Thoracic aorta (tissue), 2 donors: Measurements from ENCODE around the gene CTDSPL. TPM values are rescaled to one million over a fixed set of nuclear protein-coding genes. Genes with fewer than 3 reads are reported as not detected.

ENCODE experiments used
- ATAC-seq: fragments of 150-250 bp; one replicate; pipeline ENCODE4 v1.8.0; 2017; ENCODE audit warnings: low read depth; ENCODE audit not compliant: insufficient number of reproducible peaks, low FRiP score
- DNase-seq: peaks from one replicate; pipeline ENCODE4 v3.0.0-alpha.2; 2020; ENCODE audit warnings: low spot score
- H3K27ac ChIP-seq, 2 donors: fragments of 200-600 bp; sonication (generic); 1 replicate in 1 of 2; 2 replicates in 1 of 2; pipeline ENCODE4 v1.5.1; 2016; ENCODE audit warnings: mild to moderate bottlenecking in 2 of 2, moderate library complexity in 2 of 2
- H3K27me3 ChIP-seq: fragments of 200-600 bp; sonication (generic); replicated peaks from 2 replicates; pipeline ENCODE4 v1.6.0; 2016; ENCODE audit warnings: mild to moderate bottlenecking; ENCODE audit not compliant: insufficient read depth
- H3K36me3 ChIP-seq: fragments of 200-600 bp; sonication (generic); one replicate; pipeline ENCODE4 v1.5.1; 2016
- H3K4me1 ChIP-seq, 2 donors: fragments of 200-600 bp; sonication (generic); 1 replicate in 1 of 2; 2 replicates in 1 of 2; pipeline versions ENCODE4 v1.5.1 to v1.6.0; 2016; ENCODE audit warnings: low read depth in 2 of 2, mild to moderate bottlenecking in 1 of 2; ENCODE audit not compliant: control insufficient read depth in 1 of 2
- H3K4me3 ChIP-seq: fragments of 200-600 bp; sonication (generic); 2 replicates; pipeline ENCODE4 v1.5.1; 2016; ENCODE audit warnings: mild to moderate bottlenecking
- H3K9me3 ChIP-seq: fragments of 200-600 bp; sonication (generic); 2 replicates; pipeline ENCODE4 v1.5.1; 2016
- total RNA-seq, 2 donors: library from RNA; depleted of rRNA; stranded (reverse); fragments of >200 nt; gene quantifications; one replicate each; pipeline versions ENCODE4 v1.1.0 to v1.2.3, GENCODE V29; 2016
- TF ChIP-seq, protein P1 (sequence below): fragments of 200-600 bp; sonication (generic); IDR thresholded peaks from one replicate; pipeline ENCODE4 v1.5.1; 2019; ENCODE audit warnings: antibody characterized with exemption

The CTDSPL gene
- total RNA-seq, 2 donors from 2014 or later, result 55.0 to 59.6 TPM

DNA sequence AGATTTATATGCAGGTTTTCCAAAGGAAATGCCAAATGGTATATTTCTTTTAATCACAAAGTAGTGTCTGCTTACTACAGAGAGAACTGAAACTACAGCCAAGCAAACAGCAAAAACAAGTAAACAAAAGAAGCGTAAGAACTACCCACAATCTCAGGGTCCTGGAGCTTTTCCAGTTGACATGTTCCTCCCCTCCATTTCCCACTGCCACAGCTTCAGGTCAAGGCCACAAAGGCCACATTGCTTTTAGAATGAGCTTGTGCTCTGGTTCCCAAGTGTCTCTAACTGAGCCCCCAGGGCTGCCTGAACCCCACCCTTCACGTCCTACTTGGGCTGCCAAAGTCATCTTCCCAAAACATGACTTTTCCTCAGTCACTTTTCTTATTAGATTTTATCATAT lies 24.1 kb downstream of the CTDSPL start:
- no peaks in the 10 kb centered on the region for H3K27me3 ChIP-seq
- no peak for DNase-seq
- TF ChIP-seq, protein P1, sequence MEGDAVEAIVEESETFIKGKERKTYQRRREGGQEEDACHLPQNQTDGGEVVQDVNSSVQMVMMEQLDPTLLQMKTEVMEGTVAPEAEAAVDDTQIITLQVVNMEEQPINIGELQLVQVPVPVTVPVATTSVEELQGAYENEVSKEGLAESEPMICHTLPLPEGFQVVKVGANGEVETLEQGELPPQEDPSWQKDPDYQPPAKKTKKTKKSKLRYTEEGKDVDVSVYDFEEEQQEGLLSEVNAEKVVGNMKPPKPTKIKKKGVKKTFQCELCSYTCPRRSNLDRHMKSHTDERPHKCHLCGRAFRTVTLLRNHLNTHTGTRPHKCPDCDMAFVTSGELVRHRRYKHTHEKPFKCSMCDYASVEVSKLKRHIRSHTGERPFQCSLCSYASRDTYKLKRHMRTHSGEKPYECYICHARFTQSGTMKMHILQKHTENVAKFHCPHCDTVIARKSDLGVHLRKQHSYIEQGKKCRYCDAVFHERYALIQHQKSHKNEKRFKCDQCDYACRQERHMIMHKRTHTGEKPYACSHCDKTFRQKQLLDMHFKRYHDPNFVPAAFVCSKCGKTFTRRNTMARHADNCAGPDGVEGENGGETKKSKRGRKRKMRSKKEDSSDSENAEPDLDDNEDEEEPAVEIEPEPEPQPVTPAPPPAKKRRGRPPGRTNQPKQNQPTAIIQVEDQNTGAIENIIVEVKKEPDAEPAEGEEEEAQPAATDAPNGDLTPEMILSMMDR, result no peak
- no peak for ATAC-seq
- H3K36me3 ChIP-seq, result no peaks in the 10 kb centered on the region
- no peaks in the 10 kb centered on the region for H3K9me3 ChIP-seq
- no peak overlapping the region for H3K27ac ChIP-seq
- no peak overlapping the region for H3K4me3 ChIP-seq
- H3K4me1 ChIP-seq, result peaks cover 0 to 50% of the 10 kb centered on the region in 2 donors

DNA sequence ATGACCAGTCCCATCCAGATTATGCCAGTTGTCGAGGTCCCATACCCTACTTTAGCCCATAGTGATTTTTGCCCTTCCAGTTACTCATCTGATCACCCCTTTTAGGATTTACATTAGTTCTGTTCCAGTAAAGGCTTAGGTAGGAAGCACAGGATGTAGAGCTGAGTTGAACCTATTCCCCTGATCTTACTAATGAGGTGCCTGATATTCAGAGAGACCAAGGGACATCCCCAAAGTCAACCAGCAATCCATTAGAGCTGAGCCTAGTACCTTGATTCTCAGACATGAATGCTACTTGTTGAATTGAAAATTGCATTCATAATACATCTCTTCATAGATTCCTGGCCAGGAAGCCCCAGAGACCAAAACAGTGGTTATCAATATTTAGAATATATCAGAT lies 24.7 kb downstream of the CTDSPL start:
- Histone ChIP-seq H3K27ac (no peak overlapping the region), H3K36me3 (no peaks in the 10 kb centered on the region), H3K9me3 (no peaks in the 10 kb centered on the region), H3K27me3 (no peaks in the 10 kb centered on the region), H3K4me1 (peaks cover 0 to 52% of the 10 kb centered on the region in 2 donors), H3K4me3 (no peak overlapping the region)
- DNase-seq (no peak), ATAC-seq (no peak)
- TF ChIP-seq, protein P1, result no peak

DNA sequence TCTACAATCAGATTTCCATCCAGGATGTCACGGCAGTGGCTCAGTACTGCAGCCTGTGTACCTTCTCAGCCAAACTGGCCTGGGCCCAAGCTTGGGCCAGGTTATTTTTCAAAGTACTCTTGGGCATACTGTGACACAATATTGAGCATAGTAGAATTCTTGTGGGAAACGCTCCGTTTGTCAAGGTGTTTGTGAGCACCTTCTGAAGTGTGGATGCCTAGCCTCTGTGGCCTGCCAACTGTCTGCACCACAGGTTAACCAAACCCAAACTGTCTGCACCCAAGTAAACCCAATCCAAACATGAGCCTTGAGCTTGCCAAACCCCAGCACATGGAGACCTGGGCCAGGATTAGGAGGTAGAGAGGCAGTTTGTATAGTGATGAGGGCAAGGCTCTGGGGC lies 25.4 kb downstream of the CTDSPL start:
- Histone ChIP-seq H3K4me3 (no peak overlapping the region), H3K27me3 (no peaks in the 10 kb centered on the region), H3K36me3 (no peaks in the 10 kb centered on the region), H3K4me1 (peaks cover 0 to 59% of the 10 kb centered on the region in 2 donors), H3K27ac (no peak overlapping the region), H3K9me3 (no peaks in the 10 kb centered on the region)
- ATAC-seq (no peak), DNase-seq (no peak)
- TF ChIP-seq, protein P1, result no peak

DNA sequence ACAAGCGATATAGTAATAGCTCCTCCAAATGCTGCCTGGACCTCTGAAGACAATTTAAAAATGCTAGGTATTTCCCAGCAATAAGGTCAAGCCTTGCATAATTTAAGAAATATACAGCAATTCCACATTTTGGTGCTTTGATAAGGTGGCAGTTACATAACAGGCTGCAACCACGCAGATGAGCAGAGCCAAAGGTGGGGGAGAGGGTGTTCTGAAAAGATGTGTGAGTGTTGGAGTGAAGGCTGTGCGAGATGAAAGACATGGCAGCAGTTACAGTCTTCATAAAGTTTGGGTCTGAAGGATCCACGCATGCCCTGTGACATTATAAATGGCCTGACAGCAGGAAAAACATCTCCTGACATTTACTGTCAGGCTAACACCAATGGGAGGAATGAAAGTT lies 26.1 kb downstream of the CTDSPL start:
- no peak for ATAC-seq
- H3K4me3 ChIP-seq, result no peak overlapping the region
- H3K9me3 ChIP-seq, result no peaks in the 10 kb centered on the region
- DNase-seq, result no peak
- H3K36me3 ChIP-seq, result no peaks in the 10 kb centered on the region
- H3K4me1 ChIP-seq, result peaks cover 0 to 61% of the 10 kb centered on the region in 2 donors
- TF ChIP-seq, protein P1, result no peak
- no peak overlapping the region for H3K27ac ChIP-seq
- H3K27me3 ChIP-seq, result no peaks in the 10 kb centered on the region

DNA sequence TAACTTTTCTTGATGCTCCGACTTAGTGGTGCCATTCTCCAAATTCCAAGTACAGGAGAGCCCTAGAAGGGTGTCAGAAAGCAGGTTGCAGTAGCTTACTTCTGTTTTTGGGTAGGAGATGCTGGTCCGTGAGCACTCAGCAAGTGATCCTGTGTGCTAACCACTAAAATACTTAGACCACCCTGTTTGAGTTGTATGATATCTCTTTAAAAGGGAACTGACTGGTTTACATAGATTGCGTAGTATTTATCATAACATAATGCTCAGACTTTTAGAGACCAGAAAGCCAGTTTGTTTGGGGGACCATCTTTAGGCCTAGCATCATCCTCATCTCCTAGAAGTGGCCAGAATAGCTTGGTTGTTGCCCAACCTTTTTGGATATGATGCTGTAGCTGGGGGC lies 26.7 kb downstream of the CTDSPL start:
- H3K4me1 ChIP-seq, result peaks cover 0 to 62% of the 10 kb centered on the region in 2 donors
- H3K36me3 ChIP-seq, result no peaks in the 10 kb centered on the region
- H3K27ac ChIP-seq, result no peak overlapping the region
- ATAC-seq, result no peak
- no peak overlapping the region for H3K4me3 ChIP-seq
- TF ChIP-seq, protein P1, result no peak
- H3K27me3 ChIP-seq, result no peaks in the 10 kb centered on the region
- no peaks in the 10 kb centered on the region for H3K9me3 ChIP-seq
- no peak for DNase-seq
